CD4-positive, alpha-beta T cell treated with Interferon alpha-2 for 1 hour (primary cell): ENCODE measurements around the gene HNRNPUL2.
"Not testable (repeated sequence)": the region's sequence is repeated elsewhere in the genome, so short reads cannot be mapped to it uniquely, and the experiment has no call there.

Experiments
- DNase-seq, 2 donors: peaks; one replicate each; pipeline ENCODE4 v3.0.0-alpha.2; 2020 to 2022

Gene HNRNPUL2

DNA sequence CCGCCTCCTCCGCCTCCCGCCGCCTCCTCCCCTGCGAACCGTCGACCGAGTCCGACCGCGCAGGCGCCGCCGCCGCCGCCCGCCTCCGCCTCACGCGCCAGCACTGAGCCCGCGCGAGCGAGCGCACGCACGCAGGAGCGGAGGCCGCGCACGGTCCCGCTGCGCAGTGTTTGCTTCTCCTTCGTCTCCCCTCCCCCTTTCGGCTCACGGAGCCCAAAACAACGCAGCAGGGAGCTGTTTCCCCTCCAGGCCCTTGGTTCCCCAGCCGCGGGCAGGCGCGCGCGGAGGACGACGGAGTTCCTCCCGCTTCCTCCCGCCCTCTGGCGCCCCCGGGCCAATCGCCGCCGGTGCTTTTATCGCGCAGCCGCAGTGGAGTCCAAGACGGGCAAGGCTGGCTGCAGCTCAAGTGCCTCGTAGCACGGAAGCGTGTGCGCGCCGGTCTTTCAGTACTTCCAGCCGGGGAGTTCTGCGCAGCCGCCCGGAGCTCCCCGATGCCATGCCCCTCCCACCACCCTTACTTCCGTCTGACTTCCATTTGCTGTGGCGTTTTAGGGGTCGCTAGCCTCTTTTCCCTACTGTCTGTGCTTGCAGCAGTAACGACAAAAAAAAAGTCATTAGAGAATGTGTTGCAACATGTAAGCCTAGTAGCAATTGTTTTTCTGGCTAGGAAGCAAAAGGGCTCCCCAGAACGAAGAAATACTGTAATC, at the start of gene HNRNPUL2:
HNRNPUL2 (minus strand) TSS at position 293 of the 707 bp plus-strand sequence. CDS start 301 bp downstream, outside the sequence.
- peak; percentile 99 for DNase-seq

DNA sequence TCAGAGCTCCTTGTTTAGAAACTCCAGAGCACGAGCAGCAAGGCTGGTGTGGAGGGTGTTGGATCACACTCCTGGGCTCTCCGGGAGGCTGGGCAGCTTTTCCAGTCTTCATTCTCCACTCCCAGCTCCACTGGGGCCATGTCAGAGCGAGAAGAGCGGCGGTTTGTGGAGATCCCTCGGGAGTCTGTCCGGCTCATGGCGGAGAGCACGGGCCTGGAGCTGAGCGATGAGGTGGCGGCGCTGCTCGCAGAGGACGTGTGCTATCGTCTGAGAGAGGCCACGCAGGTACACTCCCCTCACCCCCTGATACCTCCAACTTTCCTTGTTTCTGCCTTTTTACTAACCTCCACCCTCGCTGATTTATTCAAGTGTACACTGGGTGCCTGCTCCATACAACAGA, 48.4 kb upstream of the HNRNPUL2 start:
- DNase-seq, result no peak

DNA sequence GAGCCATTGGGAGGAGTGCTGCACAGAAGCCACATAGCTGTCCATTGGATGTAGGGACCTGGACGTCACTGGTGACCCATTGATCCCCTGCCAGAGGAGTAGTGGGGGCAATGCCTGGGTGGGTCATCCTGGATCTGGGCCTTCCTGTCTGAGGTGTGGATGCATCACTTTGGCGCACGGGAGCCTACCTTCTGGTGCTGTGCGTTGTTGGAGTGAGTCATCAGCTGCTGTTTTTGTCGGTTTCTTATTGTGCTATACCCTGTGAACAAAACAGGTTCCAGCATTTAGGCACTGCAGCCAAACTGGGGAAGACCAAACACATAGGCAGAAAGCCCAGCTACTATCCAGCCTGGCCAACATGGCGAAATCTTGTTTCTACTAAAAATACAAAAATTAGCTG, 47.1 kb upstream of the HNRNPUL2 start:
- no peak for DNase-seq

- DNase-seq, result peak; percentile 89 to 93
These were observed 44.1 kb upstream of the HNRNPUL2 start, which contains the start of gene TAF6L for GRCh38 chr11:62771144-62772021. Gene TAF6L, plus strand, starts transcription at chr11:62771396. Its CDS starts 4,388 bp downstream, at chr11:62775784.

GRCh38 chr11:62770778-62771143, 43.5 kb upstream of the HNRNPUL2 start:
- DNase-seq, result no peak

DNA sequence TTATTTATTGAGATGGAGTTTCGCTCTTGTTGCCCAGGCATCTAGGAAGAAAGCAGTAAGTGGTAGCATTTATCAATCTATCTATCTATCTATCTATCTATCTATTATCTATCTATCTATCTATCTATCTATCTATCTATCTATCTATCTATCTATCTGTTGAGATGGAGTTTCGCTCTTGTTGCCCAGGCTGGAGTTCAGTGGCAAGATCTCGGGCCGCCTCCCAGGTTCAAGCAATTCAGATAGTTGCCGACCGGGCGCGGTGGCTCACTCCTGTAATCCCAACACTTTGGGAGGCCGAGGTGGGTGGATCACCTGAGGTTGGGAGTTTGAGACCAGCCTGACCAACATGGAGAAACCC, 33.6 kb upstream of the HNRNPUL2 start:
- DNase-seq, result not testable (repeated sequence)

DNA sequence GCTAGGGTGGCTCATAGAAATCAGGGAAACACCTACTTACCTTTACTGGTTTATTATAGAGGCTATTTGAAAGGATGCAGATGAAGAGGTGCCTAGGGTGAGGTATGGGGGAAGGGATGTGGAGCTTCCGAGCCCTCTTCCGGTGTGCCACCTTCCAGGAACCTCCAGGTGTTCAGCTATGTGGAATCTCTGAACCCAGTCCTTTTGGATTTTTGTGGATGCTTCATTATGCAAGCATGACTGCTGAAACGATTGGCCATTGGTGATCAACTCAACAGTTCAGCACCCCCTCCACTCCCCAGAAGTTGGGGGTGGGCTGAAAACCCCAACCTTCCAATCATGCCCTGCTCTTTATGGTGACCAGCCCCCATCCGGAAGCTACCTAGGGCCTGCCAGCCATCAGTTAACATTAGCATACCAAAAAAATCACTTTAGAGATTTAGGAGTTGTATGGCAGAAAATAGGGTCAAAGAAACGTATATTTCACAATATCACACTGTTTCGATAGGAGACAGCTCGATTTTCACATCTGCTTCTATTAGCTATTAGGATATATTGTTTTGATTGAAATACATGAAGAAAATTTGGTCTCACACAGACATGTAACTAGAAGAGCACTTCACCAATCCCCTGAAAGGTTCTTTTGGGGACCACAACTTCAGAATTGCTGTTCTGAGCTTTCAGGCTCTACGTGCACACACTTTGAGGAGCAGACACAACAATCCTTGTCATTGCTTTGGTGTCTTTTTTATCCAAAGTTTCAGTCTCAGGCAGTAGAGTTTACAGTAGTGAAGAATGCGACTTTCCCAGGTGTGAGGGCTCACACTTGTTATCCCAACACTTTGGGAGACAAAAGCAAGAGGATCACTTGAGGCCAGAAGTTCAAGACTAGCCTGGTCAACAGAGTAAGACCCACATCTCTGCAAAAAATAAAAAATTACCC, 30.9 kb upstream of the HNRNPUL2 start:
- DNase-seq, result no peak

GRCh38 chr11:62755086-62755615, 27.9 kb upstream of the HNRNPUL2 start:
- DNase-seq, result no peak

GRCh38 chr11:62753736-62754603, 26.7 kb upstream of the HNRNPUL2 start, which contains the start of gene ZBTB3:
Gene ZBTB3, minus strand, starts transcription at chr11:62754160. Its CDS starts 496 bp downstream, at chr11:62753664.
- DNase-seq, result peak; percentile 99

DNA sequence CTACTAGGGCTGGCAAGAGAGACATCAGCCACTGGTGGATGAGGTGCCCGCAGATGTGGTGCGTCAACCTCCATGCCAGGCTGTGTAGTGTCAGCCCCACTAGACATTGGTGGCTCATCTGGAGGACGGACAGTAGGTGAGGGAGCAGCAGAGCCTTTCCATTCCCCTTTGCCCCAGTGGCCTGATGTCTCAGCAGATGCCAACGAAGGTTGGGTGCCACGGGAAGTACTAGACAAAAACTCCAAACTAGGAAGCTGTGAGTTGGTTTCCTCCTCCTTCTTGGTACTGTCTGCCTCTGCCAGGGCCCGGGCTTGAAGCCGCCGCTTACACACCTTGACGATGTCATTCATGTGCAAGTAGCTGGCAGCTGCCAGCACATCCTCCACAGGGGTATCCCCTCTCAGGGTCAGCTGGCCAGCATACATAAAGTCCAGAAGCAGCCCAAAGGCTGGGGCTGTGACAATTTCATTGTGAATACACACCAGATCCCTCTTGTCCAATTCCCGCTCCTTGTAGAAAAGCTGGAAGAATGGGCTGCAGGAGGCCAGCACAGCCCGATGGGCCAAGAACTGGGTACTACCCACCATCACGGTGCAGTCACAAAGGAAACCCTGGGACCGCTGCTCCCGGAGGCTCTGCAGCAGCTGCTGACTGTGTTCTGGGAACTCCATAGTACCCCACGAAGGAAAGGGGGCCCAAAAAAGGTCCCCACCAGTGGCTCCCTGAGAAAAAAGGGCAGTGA, 25.9 kb upstream of the HNRNPUL2 start:
- no peak for DNase-seq

GRCh38 chr11:62752177-62752785, 25.0 kb upstream of the HNRNPUL2 start:
- DNase-seq, result no peak

DNA sequence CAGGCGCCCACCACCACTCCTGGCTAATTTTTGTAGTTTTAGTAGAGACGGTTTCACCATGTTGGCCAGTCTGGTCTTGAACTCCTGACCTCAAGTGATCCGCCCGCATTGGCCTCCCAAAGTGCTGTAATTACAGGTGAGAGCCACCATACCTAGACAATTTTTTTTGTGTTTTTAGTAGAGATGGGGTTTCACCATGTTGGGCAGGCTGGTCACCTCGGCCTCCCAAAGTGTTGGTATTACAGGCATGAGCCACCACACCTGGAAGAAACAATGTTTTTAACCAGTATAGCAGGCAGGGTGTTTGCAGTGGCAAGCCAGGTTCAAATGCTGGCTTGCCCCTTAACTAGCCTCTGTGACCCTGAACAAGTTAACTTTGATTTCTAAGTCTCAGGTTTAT, 22.7 kb upstream of the HNRNPUL2 start:
- not testable (repeated sequence) for DNase-seq

- no peak for DNase-seq
These were observed 20.4 kb upstream of the HNRNPUL2 start for GRCh38 chr11:62747475-62748160.

DNA sequence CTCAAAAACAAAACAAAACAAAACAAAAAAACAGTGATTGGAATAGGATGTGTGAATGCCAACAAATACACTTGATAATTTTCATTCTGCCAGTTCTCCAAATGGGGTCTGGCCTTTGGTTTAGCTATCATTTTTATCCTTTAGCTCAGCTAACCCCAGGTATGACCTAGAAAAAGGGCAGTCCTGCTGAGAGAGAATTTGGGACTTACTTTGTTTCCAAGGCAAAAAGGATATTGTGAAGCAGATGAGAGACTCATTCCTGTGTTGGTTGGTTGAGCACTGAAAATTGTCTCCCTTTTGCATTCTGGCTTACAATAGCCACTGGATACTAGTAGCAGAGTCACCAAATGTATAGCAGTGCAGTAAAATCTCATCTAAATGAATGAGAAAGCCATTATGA, 9.9 kb upstream of the HNRNPUL2 start:
- no peak for DNase-seq

DNA sequence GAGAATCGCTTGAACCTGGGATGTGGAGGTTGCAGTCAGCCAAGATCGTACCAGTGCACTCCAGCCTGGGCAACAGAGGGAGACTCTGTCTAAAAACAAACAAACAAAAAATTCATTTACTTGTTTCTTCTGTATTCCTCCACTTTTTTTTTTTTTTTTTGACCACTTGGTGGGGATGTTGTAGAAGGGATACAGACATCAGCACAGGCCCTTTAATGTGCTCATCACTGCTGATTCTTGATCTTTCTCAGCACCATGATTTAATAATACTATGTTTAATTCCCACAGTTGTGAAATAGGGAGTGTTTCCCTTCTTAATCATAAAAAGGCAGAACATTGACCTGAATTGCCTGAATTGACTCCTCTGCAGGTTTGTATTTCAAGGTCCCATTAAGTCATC, 5.6 kb upstream of the HNRNPUL2 start:
- no peak for DNase-seq

DNA sequence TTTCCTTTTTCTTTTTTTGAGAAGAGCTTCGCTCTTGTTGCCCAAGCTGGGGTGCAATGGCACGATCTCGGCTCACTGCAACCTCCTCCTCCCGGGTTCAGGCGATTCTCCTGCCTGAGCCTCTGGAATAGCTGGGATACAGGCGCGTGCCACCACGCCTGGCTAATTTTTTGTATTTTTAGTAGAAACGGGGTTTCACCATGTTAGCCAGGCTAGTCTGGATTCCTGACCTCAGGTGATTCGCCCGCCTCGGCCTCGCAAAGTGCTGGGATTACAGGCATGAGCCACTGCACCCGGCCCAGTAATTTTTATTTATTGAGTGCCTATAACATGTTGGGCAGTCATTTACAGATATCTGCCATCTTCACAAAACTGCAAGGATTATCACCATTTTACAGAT, 2.8 kb upstream of the HNRNPUL2 start:
- DNase-seq, result not testable (repeated sequence)

DNA sequence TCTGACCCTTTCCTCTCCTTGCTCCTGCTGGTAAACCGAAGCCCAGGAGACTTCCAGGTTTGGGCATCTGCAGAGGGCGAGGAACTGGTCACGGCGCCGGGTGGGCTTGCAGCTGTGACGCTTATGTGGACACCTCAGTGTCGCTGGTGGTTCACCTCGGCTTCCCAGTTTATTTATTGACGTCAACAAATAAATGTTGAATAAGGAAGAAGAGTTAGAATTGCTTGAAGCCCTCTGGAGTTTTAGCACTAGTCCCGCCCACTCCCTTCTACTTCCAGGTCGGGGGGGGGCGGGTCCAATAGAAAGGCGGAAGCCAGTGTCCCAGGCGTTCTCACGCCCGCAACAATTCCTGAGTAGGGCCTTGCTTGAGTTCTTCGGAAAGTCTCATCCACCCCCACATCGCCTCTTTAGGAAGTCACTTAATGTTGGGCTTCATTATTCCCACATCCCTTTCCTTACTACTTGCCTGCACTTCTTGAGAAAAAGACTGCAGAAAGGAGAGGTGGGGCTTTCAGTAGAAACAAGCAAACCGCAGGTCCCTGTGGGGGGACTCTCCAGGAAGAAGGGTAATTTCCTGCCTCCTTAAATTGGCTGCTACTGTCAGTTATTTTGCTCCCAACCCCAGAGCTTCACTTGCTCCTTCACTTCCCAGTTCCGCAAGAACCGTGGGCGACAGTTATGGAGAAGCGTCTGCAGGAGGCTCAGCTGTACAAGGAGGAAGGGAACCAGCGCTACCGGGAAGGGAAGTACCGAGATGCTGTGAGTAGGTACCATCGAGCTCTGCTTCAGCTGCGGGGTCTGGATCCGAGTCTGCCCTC, 1.1 kb upstream of the HNRNPUL2 start, which contains the start of gene TTC9C:
TTC9C (plus strand) TSS at position 316 of the 818 bp plus-strand sequence; CDS start at position 679, 363 bp downstream.
- peak; percentile 79 to 85 for DNase-seq

DNA sequence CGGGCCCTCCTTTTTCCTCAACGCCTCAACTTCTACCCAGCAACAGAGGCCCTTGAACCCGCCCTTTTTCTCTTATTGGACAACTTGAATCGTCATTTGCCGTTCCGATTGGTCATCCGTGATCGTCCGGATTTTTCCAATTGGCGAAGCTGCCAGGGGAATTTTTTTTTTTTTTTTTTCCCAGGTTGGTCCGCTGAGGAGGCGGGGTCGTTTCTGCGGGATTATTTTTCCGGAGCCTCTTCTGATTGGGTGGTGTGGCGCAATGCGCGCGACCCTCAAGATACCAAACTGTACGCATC, 564 bp upstream of the HNRNPUL2 start:
- DNase-seq, result peak; percentile 91 to 97

- DNase-seq, result no peak
These were observed 417 bp downstream of the HNRNPUL2 start for GRCh38 chr11:62726915-62727164.
